ENCODE data around the gene CSTF1. TPM values are rescaled to one million over a fixed set of nuclear protein-coding genes. Genes with fewer than 3 reads are reported as not detected.

Gene CSTF1
- total and polyA plus RNA-seq, 2 donors (not counting 3 experiments of a cell fraction or from before 2014, with no cell fraction given) = 39.6 to 49.3 TPM

- dilution Hi-C loops (cut with MboI; ENCODE audit: extremely low pct_ligation_motif_present, low sequenced_read_pairs) (no loop called here), intact Hi-C loops (cut with micrococcal nuclease) (no loop called here)
- no peak overlapping the region for H3K4me2 ChIP-seq (ENCODE audit: insufficient read depth, low read length)
- no peaks in the 10 kb centered on the region for H3K9me1 ChIP-seq (replicated peaks; ENCODE audit: control insufficient read depth, extremely low read depth, insufficient read depth, low read length)
- FAIRE-seq (no peak), DNase-seq (ENCODE audit: low read depth, low spot score) (no peak)
- no peak overlapping the region for H3K9ac ChIP-seq (replicated peaks; ENCODE audit: extremely low read depth, insufficient read depth, low read length)
- ChIA-PET CTCF (interaction anchor here (1.8 kb wide), 1 partner anchor 14 kb away, joined by 6 read pairs; no protein-coding TSS in a partner anchor), POLR2A (no interaction called here)
- no peaks in the 10 kb centered on the region for H3K36me3 ChIP-seq (ENCODE audit: control insufficient read depth in 2 of 2, extremely low read depth in 1 of 2, insufficient read depth in 2 of 2, low read length in 2 of 2)
- no peaks in the 10 kb centered on the region for H3K9me3 ChIP-seq (replicated peaks; ENCODE audit: control insufficient read depth, insufficient read depth, low read length)
- H3K4me3 ChIP-seq (replicated peaks in 1 of 3; ENCODE audit: insufficient read depth in 1 of 3, low read depth in 1 of 3, low read length in 3 of 3) = no peak overlapping the region
- no TSS peak for BruUV-seq (replicated peaks)
- peaks cover 4 to 12% of the 10 kb centered on the region in 2 experiments for H3K27me3 ChIP-seq (ENCODE audit: control insufficient read depth in 2 of 2, insufficient read depth in 2 of 2, low read length in 2 of 2)
- no peak for TF ChIP-seq POLR2AphosphoS5 (IDR thresholded peaks at IDR 0.05; ENCODE audit: insufficient read depth, low read depth, low read length)
- no peak for TF ChIP-seq CTCF (IDR thresholded peaks at IDR 0.05; ENCODE audit: extremely low read depth in 1 of 2, insufficient read depth in 1 of 2, low read depth in 1 of 2, low read length in 2 of 2)
- no peak for TF ChIP-seq FOS (IDR thresholded peaks at IDR 0.05; ENCODE audit: borderline replicate concordance, insufficient read depth, low read length)
- TF ChIP-seq JUN (IDR thresholded peaks at IDR 0.05; ENCODE audit: borderline replicate concordance, insufficient read depth, insufficient read length, low read depth) = no peak
- no peak for TF ChIP-seq POLR2A (IDR thresholded peaks at IDR 0.05; ENCODE audit: low read depth, low read length)
- no peak for TF ChIP-seq MYC (IDR thresholded peaks at IDR 0.05; ENCODE audit: low read depth, low read length)
- TF ChIP-seq EZH2 (IDR thresholded peaks at IDR 0.05; ENCODE audit: borderline replicate concordance, low read depth, low read length, severe bottlenecking) = no peak
- no peak for TF ChIP-seq MAX (IDR thresholded peaks at IDR 0.05; ENCODE audit: insufficient read depth, insufficient read length)
- TF ChIP-seq GATA2 (IDR thresholded peaks at IDR 0.05; ENCODE audit: insufficient read depth, insufficient read length, low read depth, low read length) = no peak
- H3K27ac ChIP-seq (ENCODE audit: insufficient read depth, low read depth, low read length) = no peak overlapping the region
- H4K20me1 ChIP-seq (replicated peaks; ENCODE audit: control insufficient read depth, extremely low read depth, insufficient read depth, low read length) = no peaks in the 10 kb centered on the region
- H2AFZ ChIP-seq (ENCODE audit: low read depth, low read length) = no peak overlapping the region
- no peaks in the 10 kb centered on the region for H3K4me1 ChIP-seq (ENCODE audit: control insufficient read depth, extremely low read depth, insufficient read depth, low read length)
- no peaks in the 10 kb centered on the region for H3K79me2 ChIP-seq (ENCODE audit: control insufficient read depth, insufficient read depth, low read length)
These were observed 50.2 kb downstream of the CSTF1 start for GRCh38 chr20:56442389-56443365.
